CD14-positive monocyte (primary cell): ENCODE data around the gene FAM20B. TPM values are rescaled to one million over a fixed set of nuclear protein-coding genes. Genes with fewer than 3 reads are reported as not detected.

Experiments
- DNase-seq, 3 donors: peaks; one replicate each; pipeline ENCODE4 v3.0.0-alpha.2; 2011 to 2022
- H2AFZ ChIP-seq: 2 replicates; pipeline ENCODE4 v1.6.0; 2012; ENCODE audit warnings: mild to moderate bottlenecking, low read depth, low read length, inconsistent platforms; ENCODE audit not compliant: insufficient read depth, poor library complexity, severe bottlenecking
- H3K27ac ChIP-seq, 2 donors: 1 replicate in 1 of 2; 2 replicates in 1 of 2; pipeline ENCODE4 v1.5.1; 2012 to 2013; ENCODE audit warnings: low read length in 2 of 2, control low read depth in 1 of 2, inconsistent platforms in 1 of 2, low read depth in 1 of 2, mild to moderate bottlenecking in 1 of 2
- H3K27me3 ChIP-seq, 2 donors: one replicate each; pipeline versions ENCODE4 v1.6.0 to v1.6.1; 2011 to 2013; ENCODE audit warnings: low read length in 2 of 2; ENCODE audit not compliant: control insufficient read depth in 2 of 2, insufficient read depth in 2 of 2
- H3K36me3 ChIP-seq, 2 donors: replicated peaks in 1 of 2; 1 replicate in 1 of 2; 2 replicates in 1 of 2; pipeline versions ENCODE4 v1.5.1 to v1.6.1; 2012 to 2013; ENCODE audit warnings: low read length in 2 of 2, control low read depth in 1 of 2, inconsistent platforms in 1 of 2, mild to moderate bottlenecking in 1 of 2; ENCODE audit not compliant: insufficient read depth in 2 of 2, control insufficient read depth in 1 of 2
- H3K4me1 ChIP-seq, 2 donors: 1 replicate in 1 of 2; 2 replicates in 1 of 2; pipeline versions ENCODE4 v1.5.1 to v1.6.1; 2012 to 2013; ENCODE audit warnings: low read length in 2 of 2, control low read depth in 1 of 2, inconsistent platforms in 1 of 2, mild to moderate bottlenecking in 1 of 2, moderate library complexity in 1 of 2; ENCODE audit not compliant: insufficient read depth in 2 of 2, control insufficient read depth in 1 of 2
- H3K4me2 ChIP-seq: replicated peaks from 2 replicates; pipeline ENCODE3; 2012; ENCODE audit warnings: low read length, moderate library complexity, mild to moderate bottlenecking; ENCODE audit not compliant: poor library complexity, severe bottlenecking; ENCODE audit errors: extremely low read depth
- H3K4me3 ChIP-seq, 3 experiments: fragments of 200-600 bp in 1 of 3; sonication (generic) in 1 of 3; replicated peaks in 1 of 3; 1 replicate in 2 of 3; 2 replicates in 1 of 3; pipeline ENCODE4 v1.5.1; 2011 to 2013; ENCODE audit warnings: low read length in 3 of 3, mild to moderate bottlenecking in 3 of 3, control low read depth in 2 of 3, low read depth in 2 of 3, inconsistent platforms in 1 of 3, moderate library complexity in 1 of 3
- H3K79me2 ChIP-seq: 2 replicates; pipeline ENCODE4 v1.6.0; 2012; ENCODE audit warnings: mild to moderate bottlenecking, control low read depth, inconsistent platforms, low read length, moderate library complexity; ENCODE audit not compliant: insufficient read depth
- H3K9ac ChIP-seq: 2 replicates; pipeline ENCODE4 v1.6.0; 2017; ENCODE audit warnings: low read length, mild to moderate bottlenecking; ENCODE audit not compliant: insufficient read depth, poor library complexity, severe bottlenecking
- H3K9me3 ChIP-seq, 2 donors: replicated peaks in 1 of 2; 1 replicate in 1 of 2; 2 replicates in 1 of 2; pipeline versions ENCODE4 v1.5.1 to v1.6.1; 2012 to 2013; ENCODE audit warnings: low read length in 2 of 2, control low read depth in 1 of 2; ENCODE audit not compliant: control insufficient read depth in 1 of 2, insufficient read depth in 1 of 2
- H4K20me1 ChIP-seq: 2 replicates; pipeline ENCODE4 v1.6.0; 2012; ENCODE audit warnings: mild to moderate bottlenecking, low read length, control low read depth, moderate library complexity; ENCODE audit not compliant: insufficient read depth
- H3K27ac Mint-ChIP-seq, 7 donors: one replicate each; pipeline ENCODE4 v1.8.0; 2020; ENCODE audit warnings: mild to moderate bottlenecking in 7 of 7, mixed read lengths in 7 of 7, moderate library complexity in 6 of 7, inconsistent platforms in 2 of 7
- H3K27me3 Mint-ChIP-seq, 3 donors: one replicate each; pipeline ENCODE4 v1.8.0; 2021 to 2022; ENCODE audit warnings: low read depth in 3 of 3, mild to moderate bottlenecking in 3 of 3, mixed read lengths in 3 of 3, moderate library complexity in 3 of 3, inconsistent platforms in 1 of 3
- H3K36me3 Mint-ChIP-seq, 2 donors: one replicate each; pipeline ENCODE4 v1.8.0; 2020; ENCODE audit warnings: mixed read lengths in 2 of 2, inconsistent platforms in 1 of 2, mild to moderate bottlenecking in 1 of 2
- H3K4me1 Mint-ChIP-seq: one replicate; pipeline ENCODE4 v1.8.0; 2020; ENCODE audit warnings: mild to moderate bottlenecking, mixed read lengths
- H3K4me3 Mint-ChIP-seq, 2 donors: one replicate each; pipeline ENCODE4 v1.8.0; 2020; ENCODE audit warnings: mild to moderate bottlenecking in 2 of 2, mixed read lengths in 2 of 2, moderate library complexity in 1 of 2
- H3K9me3 Mint-ChIP-seq, 7 donors: one replicate each; pipeline ENCODE4 v1.8.0; 2020 to 2022; ENCODE audit warnings: mixed read lengths in 7 of 7, mild to moderate bottlenecking in 6 of 7, moderate library complexity in 6 of 7, inconsistent platforms in 2 of 7
- CTCF ChIP-seq: fragments of 200-600 bp; IDR thresholded peaks from one replicate; pipeline ENCODE4 v1.8.0; 2022; ENCODE audit warnings: antibody characterized with exemption, mild to moderate bottlenecking
- WGBS: methylation state at CpG from one replicate; pipeline ENCODE4 v1.1.5; 2013; ENCODE audit warnings: missing lambda C conversion rate; ENCODE audit not compliant: insufficient coverage; 5-methylcytosine and 5-hydroxymethylcytosine counted together
- intact Hi-C, 2 donors: fragments of 100-400 bp; cut with micrococcal nuclease; formaldehyde crosslinking; loops; one replicate each; pipeline versions ENCODE4 v1.15.0 to v1.15.1; 2023
- polyA plus RNA-seq, 3 donors: library from polyadenylated mRNA; depleted of rRNA in 1 of 3; unstranded in 2 of 3; stranded (reverse) in 1 of 3; fragments of 300-500 nt in 2 of 3; fragments of >200 nt in 1 of 3; fragmentation: Illumina TruSeq in 2 of 3; gene quantifications; 1 replicate in 2 of 3; 2 replicates in 1 of 3; pipeline ENCODE4 v1.2.3, GENCODE V29; 2012 to 2021

The FAM20B gene
- polyA plus RNA-seq, 3 donors = 4.0 to 6.7 (median 4.4) TPM

- Mint-ChIP-seq H3K36me3 (no peaks in the 10 kb centered on the region), H3K27me3 (peaks cover 0 to 3% (median 0%) of the 10 kb centered on the region in 3 donors)
Observed at GRCh38 chr1:179012038-179012437, 13.7 kb upstream of the FAM20B start.

DNA sequence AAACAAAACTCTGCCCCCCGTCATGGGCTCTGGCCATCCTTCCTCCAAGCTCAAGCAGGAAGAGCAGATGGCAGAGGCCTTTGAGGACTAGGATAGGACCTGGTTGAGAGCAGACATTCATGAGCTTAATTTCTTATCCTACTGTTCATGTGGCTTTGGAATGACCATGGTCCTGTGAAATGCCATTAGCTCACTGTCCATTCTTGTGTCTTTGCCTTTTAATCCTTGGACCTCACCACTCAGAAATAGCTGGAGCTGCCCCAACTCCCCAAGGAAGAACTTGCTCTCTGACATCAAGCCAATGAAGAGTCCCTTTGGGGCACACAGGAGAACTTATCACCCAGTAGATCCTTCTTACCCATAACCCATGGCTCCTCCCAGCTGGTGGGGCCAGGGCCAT is 11.6 kb upstream of the FAM20B start:
- DNase-seq = no peak
- H3K36me3 ChIP-seq = no peaks in the 10 kb centered on the region
- H3K27me3 ChIP-seq = no peaks in the 10 kb centered on the region
- Mint-ChIP-seq H3K4me1 (peaks cover 34% of the 10 kb centered on the region), H3K4me3 (no peak overlapping the region), H3K9me3 (peaks cover 0 to 3% (median 0%) of the 10 kb centered on the region in 7 donors), H3K36me3 (no peaks in the 10 kb centered on the region), H3K27me3 (peaks cover 0 to 3% (median 0%) of the 10 kb centered on the region in 3 donors), H3K27ac (no peak overlapping the region)
- intact Hi-C loops = no loop called here
- H3K4me1 ChIP-seq = peaks cover 21 to 24% of the 10 kb centered on the region in 2 donors
- no peaks in the 10 kb centered on the region for H4K20me1 ChIP-seq
- no peaks in the 10 kb centered on the region for H3K9me3 ChIP-seq
- H3K4me2 ChIP-seq = no peak overlapping the region
- no peaks in the 10 kb centered on the region for H3K79me2 ChIP-seq
- WGBS = no CpG with 5 or more reads among the region's 1 CpG
- no peak overlapping the region for H2AFZ ChIP-seq
- no peak for TF ChIP-seq CTCF
- H3K9ac ChIP-seq = no peak overlapping the region
- no peak overlapping the region for H3K27ac ChIP-seq
- no peak overlapping the region for H3K4me3 ChIP-seq

More at GRCh38 chr1:179012038-179012437, 13.7 kb upstream of the FAM20B start:
- TF ChIP-seq CTCF = no peak
- H3K4me1 Mint-ChIP-seq = peaks cover 23% of the 10 kb centered on the region
- H3K9me3 Mint-ChIP-seq = peaks cover 0 to 3% (median 0%) of the 10 kb centered on the region in 7 donors
- no peak overlapping the region for H3K9ac ChIP-seq
- no peaks in the 10 kb centered on the region for H3K79me2 ChIP-seq
- intact Hi-C loops = no loop called here
- H3K4me2 ChIP-seq = no peak overlapping the region
- no CpG with 5 or more reads among the region's 1 CpG for WGBS
- H3K27me3 ChIP-seq = no peaks in the 10 kb centered on the region
- no peak overlapping the region for H2AFZ ChIP-seq
- peaks cover 12 to 14% of the 10 kb centered on the region in 2 donors for H3K4me1 ChIP-seq
- H3K4me3 ChIP-seq = no peak overlapping the region
- no peak overlapping the region for H3K4me3 Mint-ChIP-seq
- DNase-seq = no peak
- no peaks in the 10 kb centered on the region for H4K20me1 ChIP-seq
- H3K27ac Mint-ChIP-seq = no peak overlapping the region
- no peaks in the 10 kb centered on the region for H3K36me3 ChIP-seq
- no peak overlapping the region for H3K27ac ChIP-seq
- H3K9me3 ChIP-seq = no peaks in the 10 kb centered on the region
